Caco-2 (cell line): ENCODE results near the gene LEKR1. TPM values are rescaled to one million over a fixed set of nuclear protein-coding genes. Genes with fewer than 3 reads are reported as not detected.
A peak's percentile ranks its signal among the peaks of the same experiment; 100 is the strongest.

Experiments used
- BruUV-seq: library from RNA; stranded (reverse); fragments of 400-500 nt; replicated peaks from 2 replicates; lab custom pipeline; 2021; lab: Mats Ljungman, UMichigan
- CTCF ChIA-PET: fragments of 300-600 bp; sonication (Branson Sonifier 250); formaldehyde crosslinking; loops from one replicate; lab custom pipeline; 2022; ENCODE audit warnings: antibody characterized with exemption; lab: Charles Lee
- POLR2A ChIA-PET: fragments of 300-600 bp; sonication (Branson Sonifier 250); formaldehyde crosslinking; loops from one replicate; lab custom pipeline; 2022; ENCODE audit warnings: antibody characterized with exemption; lab: Charles Lee
- DNase-seq, 2 experiments: peaks; one replicate each; pipeline versions ENCODE4 v3.0.0 to v3.0.0-alpha.2; 2020 to 2022
- H3K27me3 ChIP-seq: replicated peaks from 2 replicates; pipeline ENCODE4 v1.6.0; 2011; ENCODE audit warnings: low read length; ENCODE audit not compliant: control insufficient read depth, insufficient read depth
- H3K36me3 ChIP-seq: 2 replicates; pipeline ENCODE4 v1.5.1; 2011; ENCODE audit warnings: low read length; ENCODE audit not compliant: control insufficient read depth, insufficient read depth
- H3K4me1 ChIP-seq: fragments of 250-450 bp; sonication (Bioruptor Pico); 2 replicates; pipeline ENCODE4 v1.5.1; 2020; ENCODE audit warnings: mild to moderate bottlenecking
- H3K4me3 ChIP-seq: 2 replicates; pipeline ENCODE4 v1.5.1; 2011; ENCODE audit warnings: low read depth, mild to moderate bottlenecking, control low read depth, low read length
- H3K9me3 ChIP-seq: fragments of 250-450 bp; sonication (Bioruptor Pico); 2 replicates; pipeline ENCODE4 v1.5.1; 2020; ENCODE audit warnings: mild to moderate bottlenecking, moderate library complexity
- H3K27ac Mint-ChIP-seq: one replicate; pipeline ENCODE4 v1.8.0; 2022; ENCODE audit warnings: mixed read lengths; ENCODE audit not compliant: unreplicated experiment
- H3K27me3 Mint-ChIP-seq: one replicate; pipeline ENCODE4 v1.8.0; 2022; ENCODE audit warnings: mixed read lengths; ENCODE audit not compliant: insufficient read depth, unreplicated experiment
- H3K36me3 Mint-ChIP-seq: one replicate; pipeline ENCODE4 v1.8.0; 2022; ENCODE audit warnings: mild to moderate bottlenecking, mixed read lengths; ENCODE audit not compliant: insufficient read depth, unreplicated experiment
- H3K4me1 Mint-ChIP-seq: one replicate; pipeline ENCODE4 v1.8.0; 2022; ENCODE audit warnings: low read depth, mixed read lengths; ENCODE audit not compliant: unreplicated experiment
- H3K4me3 Mint-ChIP-seq: one replicate; pipeline ENCODE4 v1.8.0; 2022; ENCODE audit warnings: mild to moderate bottlenecking, moderate library complexity, mixed read lengths; ENCODE audit not compliant: unreplicated experiment
- H3K9me3 Mint-ChIP-seq: one replicate; pipeline ENCODE4 v1.8.0; 2022; ENCODE audit warnings: mixed read lengths; ENCODE audit not compliant: unreplicated experiment
- intact Hi-C: fragments of 100-400 bp; cut with micrococcal nuclease; formaldehyde crosslinking; loops from one replicate; pipeline ENCODE4 v1.10.0; 2022; ENCODE audit not compliant: unreplicated experiment
- total RNA-seq: library from RNA; stranded (reverse); gene quantifications from 2 replicates; pipeline ENCODE4 v1.2.3, GENCODE V29; 2022
- TF ChIP-seq, protein P1 (sequence below), 2 experiments: fragments of 200-600 bp in 1 of 2; IDR thresholded peaks; 1 replicate in 1 of 2; 2 replicates in 1 of 2; pipeline versions ENCODE4 v1.5.1 to v1.8.0; 2011 to 2022; ENCODE audit warnings: antibody characterized with exemption in 1 of 2, control low read depth in 1 of 2, inconsistent platforms in 1 of 2, low read depth in 1 of 2, low read length in 1 of 2, mild to moderate bottlenecking in 1 of 2, moderate library complexity in 1 of 2; ENCODE audit not compliant: insufficient read depth in 1 of 2, severe bottlenecking in 1 of 2, unreplicated experiment in 1 of 2

The LEKR1 gene
- total RNA-seq, 1 experiment from 2014 or later, result 1.6 TPM

- TF ChIP-seq, protein P1, sequence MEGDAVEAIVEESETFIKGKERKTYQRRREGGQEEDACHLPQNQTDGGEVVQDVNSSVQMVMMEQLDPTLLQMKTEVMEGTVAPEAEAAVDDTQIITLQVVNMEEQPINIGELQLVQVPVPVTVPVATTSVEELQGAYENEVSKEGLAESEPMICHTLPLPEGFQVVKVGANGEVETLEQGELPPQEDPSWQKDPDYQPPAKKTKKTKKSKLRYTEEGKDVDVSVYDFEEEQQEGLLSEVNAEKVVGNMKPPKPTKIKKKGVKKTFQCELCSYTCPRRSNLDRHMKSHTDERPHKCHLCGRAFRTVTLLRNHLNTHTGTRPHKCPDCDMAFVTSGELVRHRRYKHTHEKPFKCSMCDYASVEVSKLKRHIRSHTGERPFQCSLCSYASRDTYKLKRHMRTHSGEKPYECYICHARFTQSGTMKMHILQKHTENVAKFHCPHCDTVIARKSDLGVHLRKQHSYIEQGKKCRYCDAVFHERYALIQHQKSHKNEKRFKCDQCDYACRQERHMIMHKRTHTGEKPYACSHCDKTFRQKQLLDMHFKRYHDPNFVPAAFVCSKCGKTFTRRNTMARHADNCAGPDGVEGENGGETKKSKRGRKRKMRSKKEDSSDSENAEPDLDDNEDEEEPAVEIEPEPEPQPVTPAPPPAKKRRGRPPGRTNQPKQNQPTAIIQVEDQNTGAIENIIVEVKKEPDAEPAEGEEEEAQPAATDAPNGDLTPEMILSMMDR (IDR thresholded peaks at IDR 0.05; ENCODE audit: insufficient read depth in 1 of 2, low read depth in 1 of 2, low read length in 1 of 2, severe bottlenecking in 1 of 2, unreplicated experiment in 1 of 2), result no peak
- H3K4me3 Mint-ChIP-seq, result peak overlapping the region; percentile 81
- CTCF ChIA-PET, result interaction anchor here (0.5 to 2.3 kb wide), 3 partner anchors 16 to 413 kb away, joined by 3 to 14 read pairs (median 7); partner anchors contain the start of gene TIPARP
- Histone ChIP-seq H3K9me3 (no peaks in the 10 kb centered on the region), H3K27me3 (no peaks in the 10 kb centered on the region), H3K36me3 (no peaks in the 10 kb centered on the region), H3K4me1 (peaks cover 26% of the 10 kb centered on the region), H3K4me3 (no peak overlapping the region)
- no peak for DNase-seq
- no TSS peak for BruUV-seq
- H3K9me3 Mint-ChIP-seq, result no peaks in the 10 kb centered on the region
- intact Hi-C loops, result loop anchor here (5.0 kb wide), 1 partner anchor 530 kb away; the partner anchor contains the start of gene SSR3
- H3K4me1 Mint-ChIP-seq, result peaks cover 26% of the 10 kb centered on the region
- POLR2A ChIA-PET, result interaction anchor here (0.5 to 3.0 kb wide), 5 partner anchors 28 to 1022 kb away, joined by 6 to 75 read pairs (median 27); partner anchors contain the start of genes RSRC1 and TIPARP
- H3K27me3 Mint-ChIP-seq, result no peaks in the 10 kb centered on the region
- H3K36me3 Mint-ChIP-seq, result peaks cover 13% of the 10 kb centered on the region
- peak overlapping the region; percentile 89 for H3K27ac Mint-ChIP-seq
These were observed 261.2 kb downstream of the LEKR1 start for GRCh38 chr3:157087373-157087772.

DNA sequence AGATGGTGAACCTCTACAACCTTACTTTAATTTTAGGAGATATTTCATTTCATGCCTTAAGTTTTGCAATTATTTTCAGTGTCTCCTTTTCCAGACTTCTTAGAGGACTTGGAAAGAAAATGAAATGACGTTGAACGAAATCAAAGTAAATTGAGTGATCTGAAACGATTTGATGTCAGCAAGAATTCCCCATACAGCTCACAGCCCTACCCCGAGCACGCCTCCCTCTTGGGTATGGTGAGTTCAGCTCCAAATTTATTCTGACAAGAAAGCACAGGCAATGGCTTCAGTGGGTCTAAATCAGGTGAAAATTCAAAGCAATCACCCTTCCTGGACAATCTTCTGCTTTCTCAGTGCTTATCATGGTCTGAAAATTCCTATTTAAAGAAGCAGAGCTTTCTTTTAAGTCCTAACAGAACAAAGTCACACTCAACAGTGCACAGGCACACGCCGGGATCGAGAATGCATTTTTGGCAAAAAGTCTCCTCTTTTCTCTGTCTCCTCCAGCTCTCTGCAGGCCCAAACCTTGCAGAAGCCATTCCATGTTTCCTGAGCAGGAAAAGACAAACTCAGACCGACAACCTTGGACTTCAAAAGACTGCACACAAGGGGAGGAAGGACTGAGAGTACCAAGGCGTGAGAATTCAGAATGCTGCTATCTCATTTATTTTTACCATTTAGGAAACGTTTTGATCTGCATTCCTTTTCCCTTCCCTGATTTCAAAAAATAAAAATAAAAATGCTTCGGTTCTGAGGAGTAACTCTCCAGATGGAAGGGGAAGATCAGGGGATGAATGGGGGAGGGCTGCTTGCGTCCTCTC lies 261.8 kb downstream of the LEKR1 start:
- Mint-ChIP-seq H3K4me1 (peaks cover 26% of the 10 kb centered on the region), H3K4me3 (peak overlapping the region; percentile 81), H3K36me3 (peaks cover 13% of the 10 kb centered on the region), H3K27ac (peak overlapping the region; percentile 89), H3K9me3 (no peaks in the 10 kb centered on the region), H3K27me3 (no peaks in the 10 kb centered on the region)
- POLR2A ChIA-PET, result interaction anchor here (0.7 to 3.0 kb wide), 17 partner anchors 17 to 533 kb away, joined by 3 to 75 read pairs (median 9); partner anchors contain the start of genes CCNL1, SSR3 and TIPARP
- intact Hi-C loops, result loop anchor here (1.0 to 5.0 kb wide), 4 partner anchors 42 to 531 kb away; partner anchors contain the start of genes SSR3 and TIPARP
- TSS peak; percentile 95 for BruUV-seq
- Histone ChIP-seq H3K9me3 (no peaks in the 10 kb centered on the region), H3K4me1 (peaks cover 26% of the 10 kb centered on the region), H3K4me3 (peak overlapping the region; percentile 58), H3K27me3 (no peaks in the 10 kb centered on the region), H3K36me3 (no peaks in the 10 kb centered on the region)
- no peak for DNase-seq
- CTCF ChIA-PET, result interaction anchor here (1.1 to 2.3 kb wide), 6 partner anchors 33 to 914 kb away, joined by 4 to 26 read pairs (median 12); partner anchors contain the start of gene TIPARP
- TF ChIP-seq, protein P1 (IDR thresholded peaks at IDR 0.05; ENCODE audit: insufficient read depth in 1 of 2, low read depth in 1 of 2, low read length in 1 of 2, severe bottlenecking in 1 of 2, unreplicated experiment in 1 of 2), result no peak
